Stimulated activated effector memory CD8-positive, alpha-beta T cell treated with anti-CD3 and anti-CD28 coated beads, Interleukin-12 subunit alpha, Interleukin-12 subunit beta, amount 100 ng/mL, for 72 hours (primary cell): ENCODE measurements around the gene ASAP3.
A peak's percentile ranks its signal among the peaks of the same experiment; 100 is the strongest.

Experiments
- ATAC-seq: fragments of 150-1000 bp; cut with Tn5 transposase; 2 replicates; pipeline ENCODE4 v1.10.0; 2021
- DNase-seq, 2 donors: peaks; one replicate each; pipeline ENCODE4 v3.0.0; 2021 to 2022; ENCODE audit warnings: low spot score in 2 of 2
- H3K27ac Mint-ChIP-seq: one replicate; pipeline ENCODE4 v1.8.0; 2022; ENCODE audit warnings: mild to moderate bottlenecking, mixed read lengths
- H3K36me3 Mint-ChIP-seq: one replicate; pipeline ENCODE4 v1.8.0; 2022; ENCODE audit warnings: mild to moderate bottlenecking, mixed read lengths
- H3K4me1 Mint-ChIP-seq: one replicate; pipeline ENCODE4 v1.8.0; 2022; ENCODE audit warnings: mixed read lengths
- H3K4me3 Mint-ChIP-seq: one replicate; pipeline ENCODE4 v1.8.0; 2022; ENCODE audit warnings: mild to moderate bottlenecking, mixed read lengths
- H3K9me3 Mint-ChIP-seq: one replicate; pipeline ENCODE4 v1.8.0; 2022; ENCODE audit warnings: mixed read lengths

Gene ASAP3

GRCh38 chr1:23452011-23452411, 32.0 kb downstream of the ASAP3 start:
- ATAC-seq, result peak; percentile 71
- Mint-ChIP-seq H3K9me3 (no peaks in the 10 kb centered on the region), H3K4me1 (peaks cover 37% of the 10 kb centered on the region), H3K36me3 (no peaks in the 10 kb centered on the region), H3K4me3 (no peak overlapping the region), H3K27ac (peak overlapping the region; percentile 81)
- no peak for DNase-seq

GRCh38 chr1:23451441-23451840, 32.5 kb downstream of the ASAP3 start:
- Mint-ChIP-seq H3K27ac (peak overlapping the region; percentile 81), H3K9me3 (no peaks in the 10 kb centered on the region), H3K36me3 (no peaks in the 10 kb centered on the region), H3K4me1 (peaks cover 34% of the 10 kb centered on the region), H3K4me3 (no peak overlapping the region)
- DNase-seq (no peak), ATAC-seq (peak; percentile 29)

GRCh38 chr1:23450894-23451293, 33.1 kb downstream of the ASAP3 start:
- no peak for ATAC-seq
- Mint-ChIP-seq H3K9me3 (no peaks in the 10 kb centered on the region), H3K4me1 (peaks cover 30% of the 10 kb centered on the region), H3K4me3 (no peak overlapping the region), H3K27ac (no peak overlapping the region), H3K36me3 (no peaks in the 10 kb centered on the region)
- DNase-seq, result no peak

GRCh38 chr1:23449958-23450357, 34.0 kb downstream of the ASAP3 start:
- DNase-seq (no peak), ATAC-seq (no peak)
- Mint-ChIP-seq H3K4me3 (no peak overlapping the region), H3K36me3 (no peaks in the 10 kb centered on the region), H3K9me3 (no peaks in the 10 kb centered on the region), H3K27ac (no peak overlapping the region), H3K4me1 (peaks cover 22% of the 10 kb centered on the region)

GRCh38 chr1:23449306-23449705, 34.7 kb downstream of the ASAP3 start:
- Mint-ChIP-seq H3K27ac (no peak overlapping the region), H3K36me3 (no peaks in the 10 kb centered on the region), H3K9me3 (no peaks in the 10 kb centered on the region), H3K4me3 (no peak overlapping the region), H3K4me1 (peaks cover 21% of the 10 kb centered on the region)
- DNase-seq, result no peak
- no peak for ATAC-seq

- Mint-ChIP-seq H3K4me3 (no peak overlapping the region), H3K36me3 (no peaks in the 10 kb centered on the region), H3K9me3 (no peaks in the 10 kb centered on the region), H3K4me1 (peaks cover 21% of the 10 kb centered on the region), H3K27ac (no peak overlapping the region)
- ATAC-seq (no peak), DNase-seq (no peak)
These were observed 35.1 kb downstream of the ASAP3 start for GRCh38 chr1:23448846-23449245.

- DNase-seq (no peak), ATAC-seq (no peak)
- Mint-ChIP-seq H3K4me3 (no peak overlapping the region), H3K36me3 (no peaks in the 10 kb centered on the region), H3K9me3 (no peaks in the 10 kb centered on the region), H3K27ac (no peak overlapping the region), H3K4me1 (peaks cover 6% of the 10 kb centered on the region)
These were observed 37.2 kb downstream of the ASAP3 start for GRCh38 chr1:23446661-23447310.

GRCh38 chr1:23444596-23445390, 39.2 kb downstream of the ASAP3 start:
- no peaks in the 10 kb centered on the region for H3K36me3 Mint-ChIP-seq
- ATAC-seq, result no peak
- DNase-seq, result no peak
- H3K27ac Mint-ChIP-seq, result no peak overlapping the region
- no peaks in the 10 kb centered on the region for H3K9me3 Mint-ChIP-seq
- H3K4me3 Mint-ChIP-seq, result no peak overlapping the region
- no peaks in the 10 kb centered on the region for H3K4me1 Mint-ChIP-seq

- ATAC-seq (no peak), DNase-seq (no peak)
- Mint-ChIP-seq H3K27ac (no peak overlapping the region), H3K4me1 (no peaks in the 10 kb centered on the region), H3K36me3 (no peaks in the 10 kb centered on the region), H3K9me3 (no peaks in the 10 kb centered on the region), H3K4me3 (no peak overlapping the region)
These were observed 39.9 kb downstream of the ASAP3 start for GRCh38 chr1:23444104-23444533.

- H3K4me1 Mint-ChIP-seq, result no peaks in the 10 kb centered on the region
- no peak for ATAC-seq
- no peak overlapping the region for H3K27ac Mint-ChIP-seq
These were observed 41.2 kb downstream of the ASAP3 start for GRCh38 chr1:23442751-23443150.

GRCh38 chr1:23441446-23442148, 42.4 kb downstream of the ASAP3 start:
- H3K9me3 Mint-ChIP-seq, result no peaks in the 10 kb centered on the region
- DNase-seq (no peak), ATAC-seq (no peak)
- no peaks in the 10 kb centered on the region for H3K36me3 Mint-ChIP-seq
- H3K4me1 Mint-ChIP-seq, result no peaks in the 10 kb centered on the region
- H3K27ac Mint-ChIP-seq, result peak overlapping the region; percentile 61
- no peak overlapping the region for H3K4me3 Mint-ChIP-seq

More at GRCh38 chr1:23442751-23443150, 41.2 kb downstream of the ASAP3 start:
- Mint-ChIP-seq H3K36me3 (no peaks in the 10 kb centered on the region), H3K4me3 (no peak overlapping the region), H3K9me3 (no peaks in the 10 kb centered on the region)
- no peak for DNase-seq

- H3K27ac Mint-ChIP-seq, result no peak overlapping the region
- no peaks in the 10 kb centered on the region for H3K36me3 Mint-ChIP-seq
- no peak overlapping the region for H3K4me3 Mint-ChIP-seq
- no peaks in the 10 kb centered on the region for H3K4me1 Mint-ChIP-seq
- no peak for DNase-seq
- H3K9me3 Mint-ChIP-seq, result no peaks in the 10 kb centered on the region
- no peak for ATAC-seq
These were observed 45.4 kb downstream of the ASAP3 start for GRCh38 chr1:23438545-23438944.

- H3K27ac Mint-ChIP-seq, result no peak overlapping the region
- H3K36me3 Mint-ChIP-seq, result no peaks in the 10 kb centered on the region
- no peak for DNase-seq
- H3K4me3 Mint-ChIP-seq, result no peak overlapping the region
- no peak for ATAC-seq
- H3K4me1 Mint-ChIP-seq, result no peaks in the 10 kb centered on the region
- no peaks in the 10 kb centered on the region for H3K9me3 Mint-ChIP-seq
These were observed 46.7 kb downstream of the ASAP3 start for GRCh38 chr1:23437355-23437664.

GRCh38 chr1:23436520-23437354, 47.2 kb downstream of the ASAP3 start:
- DNase-seq, result no peak
- H3K4me3 Mint-ChIP-seq, result no peak overlapping the region
- ATAC-seq, result peak; percentile 52
- H3K4me1 Mint-ChIP-seq, result no peaks in the 10 kb centered on the region
- H3K27ac Mint-ChIP-seq, result no peak overlapping the region
- no peaks in the 10 kb centered on the region for H3K36me3 Mint-ChIP-seq
- no peaks in the 10 kb centered on the region for H3K9me3 Mint-ChIP-seq

- Mint-ChIP-seq H3K9me3 (no peaks in the 10 kb centered on the region), H3K27ac (no peak overlapping the region), H3K4me3 (no peak overlapping the region), H3K4me1 (no peaks in the 10 kb centered on the region), H3K36me3 (no peaks in the 10 kb centered on the region)
- DNase-seq, result no peak
- no peak for ATAC-seq
These were observed 49.7 kb downstream of the ASAP3 start for GRCh38 chr1:23434260-23434775.
